Right cardiac atrium (tissue), 5 donors: ENCODE results near the gene SPATC1L. TPM values are rescaled to one million over a fixed set of nuclear protein-coding genes. Genes with fewer than 3 reads are reported as not detected.
"Not testable (repeated sequence)": the region's sequence is repeated elsewhere in the genome, so short reads cannot be mapped to it uniquely, and the experiment has no call there.

Source experiments
- ATAC-seq, 2 donors: fragments of 200-7000 bp; cut with Tn5 transposase; one replicate each; pipeline versions ENCODE4 v1.8.0 to v1.9.1; 2020; ENCODE audit warnings: moderate library complexity in 2 of 2, mild to moderate bottlenecking in 1 of 2
- DNase-seq, 3 donors: peaks; one replicate each; pipeline ENCODE4 v3.0.0-alpha.2; 2020
- H3K27ac ChIP-seq: one replicate; pipeline ENCODE4 v1.5.1; 2013; ENCODE audit warnings: mild to moderate bottlenecking, low read length, control low read depth, moderate library complexity
- H3K27me3 ChIP-seq: one replicate; pipeline ENCODE4 v1.6.1; 2013; ENCODE audit not compliant: control insufficient read depth, insufficient read depth
- H3K4me1 ChIP-seq: one replicate; pipeline ENCODE4 v1.6.1; 2013; ENCODE audit warnings: low read length; ENCODE audit not compliant: control insufficient read depth, insufficient read depth
- H3K4me3 ChIP-seq: one replicate; pipeline ENCODE4 v1.5.1; 2013; ENCODE audit warnings: low read length, control low read depth
- H3K9me3 ChIP-seq: one replicate; pipeline ENCODE4 v1.6.1; 2013; ENCODE audit warnings: low read length; ENCODE audit not compliant: control insufficient read depth
- WGBS: extraction: QIAGEN DNeasy Blood & Tissue Kit; methylation state at CpG from one replicate; pipeline ENCODE4 v1.1.7; 2013; 5-methylcytosine and 5-hydroxymethylcytosine counted together
- intact Hi-C, 4 donors: fragments of 100-400 bp; cut with DNase I; formaldehyde crosslinking; loops; one replicate each; pipeline versions ENCODE4 v1.11.0 to v1.14.0; 2022 to 2023
- long read RNA-seq, 4 donors: library from polyadenylated mRNA; unstranded; transcript quantifications; one replicate each; pipeline ENCODE4 v2.0.0, GENCODE V29; 2020 to 2021
- polyA plus RNA-seq: library from polyadenylated mRNA; stranded (reverse); fragments of 200-250 nt; gene quantifications from one replicate; pipeline ENCODE4 v1.2.3, GENCODE V29; 2013
- total RNA-seq, 4 donors: library from RNA; stranded (reverse); fragmentation: NEBNext Ultra II Directional; extraction: Animal tissue kit (Norgen Biotek cat#: 25700); gene quantifications; one replicate each; pipeline ENCODE4 v1.2.1, GENCODE V29; 2021
- donor health status: healthy with polysubstance abuse.
- donor health status: DM: no; HTN: yes; CAD: no.
- donor health status: DM: no; HTN: no; CAD: no.
- donor health status: DM: no; HTN: yes; CAD: no; lungs with severe emphysema.
- donor health status: DM: yes; HTN: yes; CAD: no.

Gene SPATC1L
- total RNA-seq (10 to 100 TPM in 3 of 4 donors, 1 to 10 TPM in 1; 8.8 to 12.0 (median 11.6) TPM), polyA plus RNA-seq (10.3 TPM)
- long read RNA-seq, donor 1, transcript SPATC1L-202 (4 exons, 1,182 nt), result major isoform, 23 of 25 reads
- long read RNA-seq, donor 1, partial matches to known transcripts, result 1 of 25 reads
- long read RNA-seq, donor 1, other reads (novel, unspliced or antisense), result 1 of 25 reads
- long read RNA-seq, donor 2, transcript SPATC1L-202 (4 exons, 1,182 nt), result major isoform, 11 of 16 reads
- long read RNA-seq, donor 2, partial matches to known transcripts, result 5 of 16 reads
- long read RNA-seq, donor 2, other reads (novel, unspliced or antisense), result 0 of 16 reads
- long read RNA-seq, donor 3, transcript SPATC1L-202 (4 exons, 1,182 nt), result major isoform, 11 of 13 reads
- long read RNA-seq, donor 3, partial matches to known transcripts, result 0 of 13 reads
- long read RNA-seq, donor 3, other reads (novel, unspliced or antisense), result 2 of 13 reads
- long read RNA-seq, donor 4, transcript SPATC1L-202 (4 exons, 1,182 nt), result major isoform, 23 of 26 reads
- long read RNA-seq, donor 4, partial matches to known transcripts, result 0 of 26 reads
- long read RNA-seq, donor 4, other reads (novel, unspliced or antisense), result 3 of 26 reads

DNA sequence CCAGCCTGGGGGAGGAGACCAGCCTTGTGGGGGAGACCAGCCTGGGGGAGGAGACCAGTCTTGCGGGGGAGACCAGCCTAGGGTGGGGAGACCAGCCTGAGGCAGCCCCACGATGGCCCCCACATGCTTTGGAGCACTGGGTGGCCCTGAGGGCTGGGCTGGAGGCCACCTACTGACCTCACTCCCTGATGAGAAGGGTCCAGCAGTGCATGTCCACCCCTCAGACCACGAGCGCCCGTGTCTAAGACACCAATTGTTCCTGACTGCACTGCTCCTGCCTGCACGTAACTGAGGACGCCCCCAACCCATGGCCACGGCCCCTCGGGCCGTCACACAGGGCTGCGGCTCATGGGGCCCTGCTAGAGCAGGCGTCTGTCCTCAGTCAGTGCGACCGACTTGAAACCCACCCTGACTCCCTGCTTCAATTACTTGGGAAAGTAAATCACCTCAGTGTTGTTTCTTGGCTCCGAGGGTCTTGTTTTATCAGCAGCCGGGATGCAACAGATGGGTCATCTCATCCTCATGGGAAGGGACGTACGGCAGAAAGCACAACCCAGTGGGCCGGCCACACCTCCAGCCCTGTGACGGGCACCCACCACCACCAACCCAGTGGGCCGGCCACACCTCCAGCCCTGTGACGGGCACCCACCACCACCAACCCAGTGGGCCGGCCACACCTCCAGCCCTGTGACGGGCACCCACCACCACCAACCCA is at the start of gene SPATC1L:
SPATC1L (minus strand) TSS at position 550 of the 715 bp plus-strand sequence. CDS start 1,643 bp downstream, outside the sequence.
- Histone ChIP-seq H3K9me3 (no peaks in the 10 kb centered on the region), H3K27ac (peak within 1 kb of the TSS; percentile 79), H3K4me3 (peak within 1 kb of the TSS; percentile 42), H3K4me1 (peaks cover 4% of the 10 kb centered on the region), H3K27me3 (no peaks in the 10 kb centered on the region)
- 16% methylated on average over 21 of the region's 24 CpGs for WGBS
- peak; percentile 81 to 89 (median 88) for DNase-seq
- ATAC-seq, result peak; percentile 80 to 82
- intact Hi-C loops, result no loop called here

DNA sequence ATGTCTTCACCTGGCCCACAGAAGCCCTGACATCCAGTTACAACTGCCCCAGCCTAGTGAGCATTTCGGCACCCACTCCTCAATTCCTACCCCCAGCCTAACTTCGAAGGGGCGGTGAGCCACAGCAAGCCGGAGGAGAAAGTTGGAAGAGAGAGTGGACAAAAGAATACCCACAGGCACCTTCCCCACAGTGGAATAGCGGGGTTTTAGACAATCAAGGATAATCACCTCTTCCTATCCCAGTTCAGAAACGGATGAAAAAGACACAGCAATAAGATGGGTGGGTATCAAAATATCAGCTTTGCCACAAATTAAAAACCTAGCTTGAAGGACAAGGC is 45.6 kb upstream of the SPATC1L start:
- Histone ChIP-seq H3K9me3 (no peaks in the 10 kb centered on the region), H3K27ac (no peak overlapping the region), H3K4me1 (peaks cover 9% of the 10 kb centered on the region), H3K4me3 (no peak overlapping the region), H3K27me3 (no peaks in the 10 kb centered on the region)
- 87% methylated on average over 6 of the region's 6 CpGs for WGBS
- intact Hi-C loops, result loop anchor here in 2 of 4 donors (10.0 kb wide), 2 partner anchors 75 to 85 kb away; partner anchors contain the start of gene FTCD (in 1 of the 2)
- DNase-seq, result no peak
- ATAC-seq, result no peak

DNA sequence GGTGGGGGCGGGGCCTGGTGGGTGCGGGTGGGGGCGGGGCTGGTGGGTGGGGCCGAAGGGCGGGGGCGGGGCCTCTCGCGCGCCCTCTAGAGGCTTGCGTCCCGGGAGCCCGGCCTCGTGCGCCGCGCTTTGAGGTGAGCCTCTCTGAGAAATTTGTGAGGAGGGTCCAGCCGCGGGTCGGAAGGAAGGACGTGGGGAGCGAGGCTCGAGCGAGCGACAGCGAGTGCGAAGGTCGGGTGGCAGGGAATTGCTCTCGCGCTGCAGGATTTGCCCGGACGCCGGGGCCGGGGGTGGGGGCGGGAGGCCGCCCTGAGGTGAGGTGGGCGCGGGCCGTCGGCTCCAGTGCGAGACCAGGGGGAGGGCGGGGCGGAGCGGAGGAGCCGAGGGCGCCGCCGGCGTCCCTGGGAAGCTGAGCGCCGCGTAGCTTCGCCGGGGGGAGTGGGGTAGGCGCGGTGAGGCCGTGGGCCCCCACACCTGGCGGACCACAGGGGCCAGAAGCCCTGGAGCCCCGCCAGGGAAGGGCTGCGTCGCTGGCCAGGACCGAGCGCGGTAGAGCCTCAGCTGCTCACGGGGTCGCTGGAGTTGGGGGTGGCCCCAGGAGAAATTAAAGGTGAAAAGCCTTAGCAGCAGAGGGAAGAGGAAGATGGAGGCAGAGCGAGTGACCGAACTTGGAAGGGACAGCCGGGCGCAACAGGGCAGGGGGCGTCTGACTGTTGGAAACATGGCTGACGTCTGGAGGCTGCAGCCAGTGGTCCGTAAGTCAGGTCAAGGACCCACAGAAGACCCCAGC is 45.1 kb upstream of the SPATC1L start:
- ATAC-seq (peak; percentile 37 to 45), DNase-seq (peak in 1 of 3 donors; percentile 53)
- Histone ChIP-seq H3K27ac (no peak overlapping the region), H3K4me3 (peak overlapping the region; percentile 81), H3K9me3 (no peaks in the 10 kb centered on the region), H3K27me3 (no peaks in the 10 kb centered on the region), H3K4me1 (peaks cover 9% of the 10 kb centered on the region)
- 3% methylated on average over 72 of the region's 72 CpGs for WGBS
- intact Hi-C loops, result loop anchor here in 1 of 4 donors (10.0 kb wide), 1 partner anchor 75 kb away; the partner anchor contains the start of gene FTCD

DNA sequence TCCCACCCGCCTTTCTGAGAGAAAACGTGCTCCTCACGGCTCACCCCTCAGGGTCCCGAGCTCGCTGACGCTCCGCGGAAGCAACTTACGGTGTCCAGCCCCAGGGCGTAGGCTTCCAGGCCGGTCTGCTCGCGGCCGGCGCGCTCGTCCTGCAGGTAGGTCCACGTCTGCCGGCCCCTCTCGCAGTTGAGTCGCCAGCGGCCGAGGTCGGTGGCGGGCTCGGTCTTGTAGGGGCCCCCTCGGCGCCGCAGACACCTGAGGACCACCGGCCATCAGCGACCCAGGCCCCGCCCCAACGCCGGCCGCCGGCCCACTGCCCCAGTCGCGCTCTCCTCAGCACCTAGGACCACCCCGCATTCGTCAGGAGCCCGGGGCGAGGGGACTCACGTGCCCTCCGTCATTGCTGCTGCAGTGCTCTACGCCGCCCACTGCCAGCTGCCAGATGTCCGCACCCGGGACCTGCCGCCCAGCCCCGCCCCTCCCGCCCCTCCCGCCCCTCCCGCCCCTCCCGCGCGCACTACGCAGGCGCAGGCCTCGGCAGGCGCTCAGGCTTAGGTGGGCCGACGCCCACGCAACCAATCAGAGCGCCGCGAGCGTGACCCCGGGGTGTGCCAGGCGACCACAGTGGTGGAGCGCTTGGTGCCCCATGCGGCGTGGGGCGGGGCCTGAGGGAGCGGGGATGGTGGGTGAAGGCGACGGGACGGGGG is 44.2 kb upstream of the SPATC1L start, which contains the start of gene LSS:
LSS (minus strand) TSS at position 430 of the 707 bp plus-strand sequence; CDS start at position 401, 29 bp downstream.
- H3K27me3 ChIP-seq, result no peaks in the 10 kb centered on the region
- peaks cover 9% of the 10 kb centered on the region for H3K4me1 ChIP-seq
- peak; percentile 99 to 100 (median 99) for DNase-seq
- peak within 1 kb of the TSS; percentile 92 for H3K27ac ChIP-seq
- peak; percentile 95 to 96 for ATAC-seq
- no peaks in the 10 kb centered on the region for H3K9me3 ChIP-seq
- peak within 1 kb of the TSS; percentile 81 for H3K4me3 ChIP-seq
- WGBS, result under 1% methylated on average over 77 of the region's 77 CpGs
- intact Hi-C loops, result loop anchor here in 1 of 4 donors (10.0 kb wide), 1 partner anchor 74 kb away; the partner anchor contains the start of gene FTCD

DNA sequence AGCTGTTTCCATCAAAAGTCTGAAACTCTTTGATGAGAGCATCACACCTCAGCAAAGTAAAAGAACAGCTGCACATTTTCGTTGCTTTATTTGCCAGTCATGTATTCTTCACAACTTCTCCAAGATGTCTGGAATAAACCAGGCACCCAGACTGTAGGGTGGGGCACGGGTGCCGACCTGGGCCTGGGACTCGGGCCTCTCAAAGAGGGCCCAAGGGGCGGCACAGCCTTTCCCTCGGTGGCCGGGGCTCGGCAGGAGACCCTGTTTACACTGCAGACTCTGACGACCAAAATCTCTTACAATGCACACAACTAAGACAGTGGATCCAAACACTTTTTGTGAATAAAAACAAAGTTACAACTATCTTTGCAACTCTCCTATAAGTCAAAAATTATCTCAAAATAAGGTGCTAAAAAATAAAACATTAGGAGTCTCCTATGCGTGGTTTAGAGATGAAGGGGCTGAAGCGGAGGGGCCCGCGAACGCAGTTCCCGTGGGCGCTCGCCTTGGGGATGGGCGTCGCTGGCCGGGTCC is 43.6 kb upstream of the SPATC1L start:
- peak overlapping the region; percentile 92 for H3K27ac ChIP-seq
- peaks cover 9% of the 10 kb centered on the region for H3K4me1 ChIP-seq
- no peaks in the 10 kb centered on the region for H3K27me3 ChIP-seq
- ATAC-seq (no peak), DNase-seq (peak in 1 of 3 donors; percentile 67)
- 3% methylated on average over 20 of the region's 20 CpGs for WGBS
- intact Hi-C loops, result loop anchor here in 1 of 4 donors (10.0 kb wide), 1 partner anchor 73 kb away; the partner anchor contains the start of gene FTCD
- H3K4me3 ChIP-seq, result peak overlapping the region; percentile 81
- H3K9me3 ChIP-seq, result no peaks in the 10 kb centered on the region

DNA sequence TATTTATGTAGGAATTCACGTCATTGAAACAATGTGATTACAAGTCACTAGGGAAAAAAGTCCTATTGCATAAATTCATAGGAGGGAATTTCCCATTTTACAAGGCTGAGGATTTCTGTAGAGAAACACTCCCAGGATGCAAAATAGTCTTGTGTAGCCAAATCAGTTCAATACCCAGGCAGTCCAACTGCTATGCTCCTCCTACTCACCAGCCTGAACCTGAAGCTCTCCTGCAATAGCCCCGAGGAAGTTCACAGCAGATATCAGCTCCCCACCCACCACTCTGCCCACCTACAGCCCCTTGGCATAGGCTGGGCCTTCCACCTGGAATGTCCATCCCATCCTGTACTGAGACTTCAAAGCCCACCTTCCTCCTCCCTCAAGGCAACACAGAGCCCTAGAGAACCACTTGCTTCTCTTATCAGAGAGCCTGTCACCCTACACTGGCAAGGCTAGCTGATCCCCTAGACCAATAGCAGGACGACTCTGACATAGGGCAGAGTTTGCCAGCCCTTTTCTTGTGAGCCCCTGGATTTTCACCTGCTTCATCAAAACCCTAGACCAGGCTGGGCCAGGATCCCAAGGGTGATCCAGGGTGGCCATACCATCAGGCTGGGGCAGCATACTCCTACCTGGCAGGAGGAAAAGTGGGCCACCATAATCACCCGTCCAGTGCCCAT is 42.8 kb upstream of the SPATC1L start:
- WGBS, result 40% methylated on average over 4 of the region's 4 CpGs
- peak overlapping the region; percentile 62 for H3K27ac ChIP-seq
- no peaks in the 10 kb centered on the region for H3K9me3 ChIP-seq

DNA sequence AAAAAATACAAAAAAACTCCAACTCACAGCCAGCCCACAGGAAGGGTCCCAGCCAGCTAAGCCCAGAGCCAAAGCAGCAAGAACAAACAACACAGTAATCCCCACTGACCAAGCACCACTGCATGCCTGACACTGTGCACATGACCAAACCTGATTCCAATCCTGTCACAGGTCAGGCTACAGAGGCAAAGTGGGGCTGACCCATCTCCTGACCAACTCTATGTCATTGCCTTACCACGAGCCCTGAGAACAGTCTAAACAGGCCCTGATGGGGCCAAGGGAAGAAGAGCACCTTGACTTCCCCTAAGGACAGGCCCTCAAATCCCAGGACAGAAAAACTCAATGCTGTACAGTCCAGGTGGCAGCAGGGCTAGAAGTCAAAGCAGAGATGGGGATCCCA is 41.9 kb upstream of the SPATC1L start:
- H3K4me3 ChIP-seq, result peak overlapping the region; percentile 16
- ATAC-seq, result no peak
- 77% methylated on average over 1 of the region's 1 CpG for WGBS

More for the DNA sequence above, 42.8 kb upstream of the SPATC1L start:
- intact Hi-C loops, result loop anchor here in 1 of 4 donors (10.0 kb wide), 1 partner anchor 72 kb away; the partner anchor contains the start of gene FTCD
- H3K27me3 ChIP-seq, result no peaks in the 10 kb centered on the region
- H3K4me3 ChIP-seq, result peak overlapping the region; percentile 81
- ATAC-seq (no peak), DNase-seq (peak in 1 of 3 donors; percentile 17)
- H3K4me1 ChIP-seq, result peaks cover 11% of the 10 kb centered on the region

DNA sequence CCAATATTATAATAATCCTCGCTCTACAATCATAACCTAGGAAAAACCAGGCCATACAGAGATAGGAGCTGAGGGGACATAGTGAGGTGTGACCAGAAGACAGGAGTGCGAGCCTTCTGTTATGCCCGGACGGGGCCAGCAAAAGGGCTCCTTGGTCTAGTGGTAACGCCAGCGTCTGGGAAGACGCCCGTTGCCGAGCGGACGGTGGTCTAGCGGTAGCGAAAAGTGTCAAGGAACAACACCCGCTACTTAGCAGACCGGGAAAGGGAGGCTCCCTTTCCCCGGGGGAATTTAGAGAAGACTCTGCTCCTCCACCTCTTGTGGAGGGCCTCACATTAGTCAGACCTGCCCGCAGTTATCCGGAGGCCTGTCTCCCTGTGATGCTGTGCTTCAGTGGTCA is 39.4 kb upstream of the SPATC1L start:
- not testable (repeated sequence) for H3K9me3 ChIP-seq, H3K4me3 ChIP-seq, DNase-seq, H3K27ac ChIP-seq, ATAC-seq, H3K27me3 ChIP-seq
- peaks cover 11% of the 10 kb centered on the region for H3K4me1 ChIP-seq
- intact Hi-C loops, result loop anchor here in 1 of 4 donors (10.0 kb wide), 1 partner anchor 69 kb away; the partner anchor contains the start of gene FTCD
- WGBS, result 94% methylated on average over 18 of the region's 18 CpGs

More for the DNA sequence above, 41.9 kb upstream of the SPATC1L start:
- DNase-seq, result no peak
- peak overlapping the region; percentile 67 for H3K27ac ChIP-seq
- no peaks in the 10 kb centered on the region for H3K27me3 ChIP-seq
- intact Hi-C loops, result loop anchor here in 1 of 4 donors (10.0 kb wide), 1 partner anchor 71 kb away; the partner anchor contains the start of gene FTCD
- no peaks in the 10 kb centered on the region for H3K9me3 ChIP-seq
- H3K4me1 ChIP-seq, result peaks cover 11% of the 10 kb centered on the region

DNA sequence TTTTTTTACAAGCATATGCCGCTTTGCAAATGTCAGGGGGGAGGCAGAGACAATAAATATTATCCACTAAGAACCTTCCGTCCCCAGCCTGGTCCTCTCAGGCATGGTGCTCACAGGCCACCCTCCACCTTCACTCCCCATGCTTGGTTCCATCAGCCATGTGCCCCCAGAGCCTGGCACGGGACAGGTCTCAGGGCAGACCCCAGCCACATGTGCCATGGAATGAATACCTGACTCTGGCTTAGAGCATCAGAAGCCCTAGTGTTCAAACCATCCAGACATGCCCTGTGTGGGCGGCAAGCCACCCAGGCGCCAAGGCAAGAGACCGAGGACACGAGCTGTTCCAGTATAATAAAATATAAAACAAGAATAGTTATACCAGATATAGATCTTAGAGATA is 39.0 kb upstream of the SPATC1L start:
- Histone ChIP-seq H3K4me3 (no peak overlapping the region), H3K27ac (no peak overlapping the region), H3K9me3 (no peaks in the 10 kb centered on the region), H3K4me1 (peaks cover 11% of the 10 kb centered on the region), H3K27me3 (no peaks in the 10 kb centered on the region)
- ATAC-seq (no peak), DNase-seq (no peak)
- intact Hi-C loops, result loop anchor here in 1 of 4 donors (10.0 kb wide), 1 partner anchor 68 kb away; the partner anchor contains the start of gene FTCD
- 89% methylated on average over 7 of the region's 7 CpGs for WGBS
